MM.1S (cell line): Measurements from ENCODE around the gene HBA2.
"Not testable (repeated sequence)": the region's sequence is repeated elsewhere in the genome, so short reads cannot be mapped to it uniquely, and the experiment has no call there.

ENCODE experiments used
- EZH2 ChIP-seq: fragments of 300-600 bp; sonication (generic); optimal IDR thresholded peaks from 2 replicates; pipeline ENCODE3; 2017; ENCODE audit warnings: low read depth, mild to moderate bottlenecking, antibody characterized with exemption, low read length, mixed read lengths
- EZH2phosphoT487 ChIP-seq: fragments of 300-600 bp; sonication (generic); IDR thresholded peaks from 2 replicates; pipeline ENCODE4 v1.6.1; 2018; ENCODE audit warnings: antibody characterized with exemption, low read length
- TF ChIP-seq, protein P1 (sequence below): fragments of 300-600 bp; sonication (generic); IDR thresholded peaks from 2 replicates; pipeline ENCODE4 v1.5.1; 2016; ENCODE audit warnings: antibody characterized with exemption, low read length, mixed read lengths

DNA sequence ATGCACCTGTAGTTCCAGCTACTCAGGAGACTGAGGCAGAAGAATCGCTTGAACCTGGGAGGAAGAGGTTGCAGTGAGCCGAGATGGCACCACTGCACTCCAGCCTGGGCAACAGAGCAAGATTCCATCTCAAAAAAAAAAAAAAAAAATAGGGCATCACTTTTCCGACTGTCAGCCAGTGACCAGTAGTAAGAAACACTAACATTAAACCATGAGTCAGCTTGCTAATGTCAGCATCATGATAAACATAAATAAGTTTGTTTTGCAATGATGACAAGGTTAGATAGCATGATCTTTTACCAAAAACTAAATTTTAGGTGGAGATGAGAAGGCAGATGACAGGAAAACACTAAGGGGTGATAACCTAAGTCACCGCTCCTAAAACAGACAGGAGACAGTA is 36.7 kb downstream of the HBA2 start:
- TF ChIP-seq EZH2, EZH2phosphoT487: not testable (repeated sequence)
- TF ChIP-seq, protein P1, sequence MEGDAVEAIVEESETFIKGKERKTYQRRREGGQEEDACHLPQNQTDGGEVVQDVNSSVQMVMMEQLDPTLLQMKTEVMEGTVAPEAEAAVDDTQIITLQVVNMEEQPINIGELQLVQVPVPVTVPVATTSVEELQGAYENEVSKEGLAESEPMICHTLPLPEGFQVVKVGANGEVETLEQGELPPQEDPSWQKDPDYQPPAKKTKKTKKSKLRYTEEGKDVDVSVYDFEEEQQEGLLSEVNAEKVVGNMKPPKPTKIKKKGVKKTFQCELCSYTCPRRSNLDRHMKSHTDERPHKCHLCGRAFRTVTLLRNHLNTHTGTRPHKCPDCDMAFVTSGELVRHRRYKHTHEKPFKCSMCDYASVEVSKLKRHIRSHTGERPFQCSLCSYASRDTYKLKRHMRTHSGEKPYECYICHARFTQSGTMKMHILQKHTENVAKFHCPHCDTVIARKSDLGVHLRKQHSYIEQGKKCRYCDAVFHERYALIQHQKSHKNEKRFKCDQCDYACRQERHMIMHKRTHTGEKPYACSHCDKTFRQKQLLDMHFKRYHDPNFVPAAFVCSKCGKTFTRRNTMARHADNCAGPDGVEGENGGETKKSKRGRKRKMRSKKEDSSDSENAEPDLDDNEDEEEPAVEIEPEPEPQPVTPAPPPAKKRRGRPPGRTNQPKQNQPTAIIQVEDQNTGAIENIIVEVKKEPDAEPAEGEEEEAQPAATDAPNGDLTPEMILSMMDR, result not testable (repeated sequence)
